Suprapubic skin (tissue), 4 donors: ENCODE data around the gene RNF31. TPM values are rescaled to one million over a fixed set of nuclear protein-coding genes. Genes with fewer than 3 reads are reported as not detected.
A peak's percentile ranks its signal among the peaks of the same experiment; 100 is the strongest.

Source experiments
- DNase-seq, 2 donors: peaks; one replicate each; pipeline ENCODE4 v3.0.0-alpha.2; 2019; ENCODE audit warnings: low spot score in 2 of 2
- H3K27ac ChIP-seq: fragments of 200-600 bp; sonication (generic); one replicate; pipeline ENCODE4 v1.5.1; 2019
- H3K27me3 ChIP-seq: fragments of 200-600 bp; sonication (generic); one replicate; pipeline ENCODE4 v1.5.1; 2019
- H3K36me3 ChIP-seq: fragments of 200-600 bp; sonication (generic); one replicate; pipeline ENCODE4 v1.5.1; 2019
- H3K4me1 ChIP-seq: fragments of 200-600 bp; sonication (generic); one replicate; pipeline ENCODE4 v1.5.1; 2019
- H3K4me3 ChIP-seq: fragments of 200-600 bp; sonication (generic); one replicate; pipeline ENCODE4 v1.5.1; 2019; ENCODE audit warnings: mild to moderate bottlenecking
- H3K9me3 ChIP-seq: fragments of 200-600 bp; sonication (generic); one replicate; pipeline ENCODE4 v1.5.1; 2019
- EP300 ChIP-seq: sonication (generic); formaldehyde crosslinking; IDR thresholded peaks from one replicate; pipeline ENCODE4 v1.6.1; 2017; ENCODE audit warnings: antibody characterized with exemption
- POLR2A ChIP-seq, 2 donors: fragments of 450-650 bp; IDR thresholded peaks; one replicate each; pipeline ENCODE4 v1.6.1; 2017; ENCODE audit warnings: antibody characterized with exemption in 2 of 2, mild to moderate bottlenecking in 2 of 2, moderate library complexity in 2 of 2
- POLR2AphosphoS5 ChIP-seq, 3 donors: sonication (generic); formaldehyde crosslinking; IDR thresholded peaks; one replicate each; pipeline ENCODE4 v1.6.1; 2017; ENCODE audit warnings: antibody characterized with exemption in 3 of 3
- WGBS: methylation state at CpG from one replicate; pipeline ENCODE4 v1.1.5; 2018; 5-methylcytosine and 5-hydroxymethylcytosine counted together
- total RNA-seq, 4 donors: library from RNA; depleted of rRNA; stranded (reverse); fragments of >200 nt; gene quantifications; one replicate each; pipeline ENCODE4 v1.1.0, GENCODE V29; 2016
- TF ChIP-seq, protein P1 (sequence below), 2 donors: fragments of 200-600 bp in 1 of 2; fragments of 450-650 bp in 1 of 2; sonication (generic) in 1 of 2; IDR thresholded peaks; one replicate each; pipeline ENCODE4 v1.5.1; 2016 to 2019; ENCODE audit warnings: antibody characterized with exemption in 2 of 2, mild to moderate bottlenecking in 1 of 2, moderate library complexity in 1 of 2

RNF31 gene
- total RNA-seq, 4 donors from 2014 or later = 62.3 to 97.2 (median 70.6) TPM

DNA sequence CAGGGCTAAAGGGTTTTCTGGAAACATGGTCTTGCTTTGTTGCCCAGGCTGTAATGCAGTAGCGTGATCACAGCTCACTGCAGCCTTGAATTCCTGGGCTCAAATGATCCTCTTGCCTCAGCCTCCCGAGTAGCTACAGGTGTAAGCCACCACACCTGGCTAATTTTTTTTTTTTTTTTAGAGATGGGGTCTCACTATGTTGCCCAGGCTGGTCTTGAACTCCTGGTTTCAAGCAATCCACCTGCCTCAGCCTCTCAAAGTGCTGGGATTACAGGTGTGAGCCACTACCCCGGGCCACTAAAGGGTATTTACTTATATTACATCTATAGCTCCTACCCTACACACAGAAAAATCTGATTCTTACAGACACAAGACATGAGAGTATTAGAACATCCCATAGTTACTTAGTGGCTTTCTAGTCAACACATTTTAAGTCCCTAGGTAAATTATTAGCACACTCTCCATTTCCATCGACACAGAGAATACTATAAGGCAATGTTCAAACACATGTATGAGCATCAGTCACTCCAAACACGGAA is 38.9 kb upstream of the RNF31 start:
- no peak for DNase-seq
- WGBS = 45% methylated on average over 5 of the region's 5 CpGs
- Histone ChIP-seq H3K27ac (no peak overlapping the region), H3K9me3 (no peaks in the 10 kb centered on the region), H3K4me1 (peaks cover 16% of the 10 kb centered on the region), H3K27me3 (no peaks in the 10 kb centered on the region), H3K4me3 (no peak overlapping the region), H3K36me3 (peaks cover 2% of the 10 kb centered on the region)
- TF ChIP-seq, protein P1, sequence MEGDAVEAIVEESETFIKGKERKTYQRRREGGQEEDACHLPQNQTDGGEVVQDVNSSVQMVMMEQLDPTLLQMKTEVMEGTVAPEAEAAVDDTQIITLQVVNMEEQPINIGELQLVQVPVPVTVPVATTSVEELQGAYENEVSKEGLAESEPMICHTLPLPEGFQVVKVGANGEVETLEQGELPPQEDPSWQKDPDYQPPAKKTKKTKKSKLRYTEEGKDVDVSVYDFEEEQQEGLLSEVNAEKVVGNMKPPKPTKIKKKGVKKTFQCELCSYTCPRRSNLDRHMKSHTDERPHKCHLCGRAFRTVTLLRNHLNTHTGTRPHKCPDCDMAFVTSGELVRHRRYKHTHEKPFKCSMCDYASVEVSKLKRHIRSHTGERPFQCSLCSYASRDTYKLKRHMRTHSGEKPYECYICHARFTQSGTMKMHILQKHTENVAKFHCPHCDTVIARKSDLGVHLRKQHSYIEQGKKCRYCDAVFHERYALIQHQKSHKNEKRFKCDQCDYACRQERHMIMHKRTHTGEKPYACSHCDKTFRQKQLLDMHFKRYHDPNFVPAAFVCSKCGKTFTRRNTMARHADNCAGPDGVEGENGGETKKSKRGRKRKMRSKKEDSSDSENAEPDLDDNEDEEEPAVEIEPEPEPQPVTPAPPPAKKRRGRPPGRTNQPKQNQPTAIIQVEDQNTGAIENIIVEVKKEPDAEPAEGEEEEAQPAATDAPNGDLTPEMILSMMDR (IDR thresholded peaks at IDR 0.05) = no peak
- TF ChIP-seq POLR2AphosphoS5 (IDR thresholded peaks at IDR 0.05) (no peak), EP300 (no peak), POLR2A (IDR thresholded peaks at IDR 0.05) (no peak)

DNA sequence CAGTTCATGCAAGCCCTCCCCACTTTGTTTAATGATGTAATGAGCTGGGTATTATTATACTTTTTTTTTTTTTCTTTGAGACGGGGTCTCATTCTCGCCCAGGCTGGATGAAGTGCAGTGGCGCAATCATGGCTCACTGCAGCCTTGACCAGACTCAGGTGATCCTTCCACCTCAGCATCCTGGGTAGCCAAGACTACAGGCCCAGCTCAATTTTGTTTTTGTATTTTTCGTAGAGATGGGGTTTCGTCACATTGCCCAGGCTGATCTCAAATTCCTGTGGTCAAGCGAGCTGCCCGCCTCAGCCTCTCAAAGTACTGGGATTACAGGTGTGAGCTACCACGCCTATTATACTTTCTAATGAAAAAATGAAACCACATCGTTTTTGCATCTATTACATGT is 37.2 kb upstream of the RNF31 start:
- DNase-seq = no peak
- Histone ChIP-seq H3K27ac (no peak overlapping the region), H3K4me1 (peaks cover 20% of the 10 kb centered on the region), H3K36me3 (no peaks in the 10 kb centered on the region), H3K9me3 (no peaks in the 10 kb centered on the region), H3K27me3 (no peaks in the 10 kb centered on the region), H3K4me3 (no peak overlapping the region)
- TF ChIP-seq, protein P1 (IDR thresholded peaks at IDR 0.05) = no peak
- no peak for TF ChIP-seq POLR2AphosphoS5 (IDR thresholded peaks at IDR 0.05)
- no peak for TF ChIP-seq POLR2A (IDR thresholded peaks at IDR 0.05)
- TF ChIP-seq EP300 = no peak
- WGBS = 82% methylated on average over 9 of the region's 9 CpGs

DNA sequence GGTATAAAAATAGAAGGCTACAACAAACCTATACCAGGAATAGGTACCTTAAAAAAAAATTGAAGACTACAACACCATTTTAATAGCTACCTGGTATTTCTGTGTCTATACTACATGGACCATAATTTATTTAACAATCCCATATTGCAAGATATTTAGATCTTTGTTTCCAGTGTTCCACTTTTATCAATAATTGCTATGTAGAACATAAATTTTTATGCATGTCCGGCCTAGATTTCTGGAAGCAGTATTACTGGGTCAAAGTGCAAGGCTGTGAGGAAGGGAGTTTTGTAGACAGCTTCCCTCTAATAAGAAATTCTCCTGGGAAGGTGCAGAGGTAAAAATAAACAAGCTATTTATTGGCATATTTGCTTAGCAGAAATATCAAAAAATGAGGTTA is 36.8 kb upstream of the RNF31 start:
- H3K4me1 ChIP-seq = peaks cover 24% of the 10 kb centered on the region
- no peaks in the 10 kb centered on the region for H3K27me3 ChIP-seq
- H3K36me3 ChIP-seq = no peaks in the 10 kb centered on the region
- TF ChIP-seq POLR2A (IDR thresholded peaks at IDR 0.05) (no peak), EP300 (no peak), POLR2AphosphoS5 (IDR thresholded peaks at IDR 0.05) (no peak)
- TF ChIP-seq, protein P1 (IDR thresholded peaks at IDR 0.05) = no peak
- no peaks in the 10 kb centered on the region for H3K9me3 ChIP-seq
- 65% methylated on average over 1 of the region's 1 CpG for WGBS
- no peak overlapping the region for H3K4me3 ChIP-seq
- H3K27ac ChIP-seq = no peak overlapping the region
- DNase-seq = no peak

DNA sequence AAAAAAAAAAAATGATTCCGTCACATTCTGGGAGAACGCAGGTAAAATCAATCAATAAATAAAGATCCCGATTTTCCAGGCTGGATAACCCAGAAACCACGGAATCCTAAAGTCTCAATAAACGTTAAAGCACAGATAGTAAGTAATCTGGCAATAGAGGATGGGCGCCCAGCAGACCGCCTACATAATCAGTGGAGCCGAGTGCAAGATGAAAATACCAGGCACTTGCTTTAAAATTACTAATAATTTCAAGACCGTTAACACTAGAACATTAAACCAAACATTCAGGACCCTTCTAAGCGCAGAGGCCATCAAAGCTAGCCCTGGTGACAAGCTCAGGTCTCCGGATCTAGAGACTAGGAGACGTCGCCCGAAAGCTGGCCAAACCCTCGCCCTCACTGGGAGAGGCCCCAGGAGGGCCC is 33.9 kb upstream of the RNF31 start:
- DNase-seq = no peak
- WGBS = 19% methylated on average over 15 of the region's 15 CpGs
- TF ChIP-seq, protein P1 (IDR thresholded peaks at IDR 0.05) = no peak
- Histone ChIP-seq H3K36me3 (peaks cover 14% of the 10 kb centered on the region), H3K4me3 (peak overlapping the region; percentile 70), H3K27ac (peak overlapping the region; percentile 100), H3K4me1 (peaks cover 35% of the 10 kb centered on the region), H3K9me3 (no peaks in the 10 kb centered on the region), H3K27me3 (no peaks in the 10 kb centered on the region)

DNA sequence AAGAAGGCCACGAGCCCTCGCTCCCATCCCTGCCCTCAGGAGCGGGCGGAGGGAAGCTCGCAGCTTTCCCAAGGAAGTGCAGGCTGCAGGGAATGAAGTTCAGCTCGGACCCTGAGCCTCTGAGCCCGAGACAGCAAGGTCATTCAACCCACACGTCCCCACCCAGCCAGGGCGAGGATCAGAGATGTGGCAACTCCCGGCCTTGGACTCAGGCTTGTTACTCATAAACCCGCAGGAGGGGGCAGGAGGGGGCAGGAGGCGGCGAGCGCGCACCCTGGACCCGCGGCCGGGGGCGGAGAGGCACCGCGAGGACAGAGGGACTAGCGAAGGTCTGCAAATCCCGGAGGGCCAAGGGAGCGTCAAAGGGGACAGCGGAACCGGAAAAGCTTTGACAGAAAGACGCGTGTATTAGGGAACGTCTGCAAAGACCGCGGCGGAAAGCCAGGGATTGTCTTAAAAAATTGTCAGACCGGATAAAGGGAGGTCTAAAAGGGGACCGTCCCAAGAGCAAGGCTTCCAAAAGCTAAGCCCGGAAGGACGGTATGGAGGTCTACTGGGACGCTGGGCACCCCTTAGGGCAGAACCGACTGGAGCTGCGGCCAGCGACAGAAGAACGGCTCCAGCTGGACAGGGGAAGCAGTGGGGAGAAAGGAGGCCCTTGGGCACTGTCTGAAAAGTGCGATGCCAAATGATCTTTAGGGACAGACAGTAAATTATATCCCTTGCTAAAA is 33.3 kb upstream of the RNF31 start:
- H3K4me3 ChIP-seq = peak overlapping the region; percentile 70
- peak overlapping the region; percentile 100 for H3K27ac ChIP-seq
- no peaks in the 10 kb centered on the region for H3K9me3 ChIP-seq
- no peaks in the 10 kb centered on the region for H3K27me3 ChIP-seq
- H3K4me1 ChIP-seq = peaks cover 30% of the 10 kb centered on the region
- H3K36me3 ChIP-seq = peaks cover 19% of the 10 kb centered on the region
- TF ChIP-seq EP300 (no peak), POLR2A (IDR thresholded peaks at IDR 0.05) (no peak), POLR2AphosphoS5 (IDR thresholded peaks at IDR 0.05) (peak in 1 of 3 donors; percentile 32)
- peak; percentile 94 for DNase-seq
- 0% methylated on average over 23 of the region's 42 CpGs for WGBS
